Umbilical cord (tissue), 2 donors: Measurements from ENCODE around the gene CHST11. TPM values are rescaled to one million over a fixed set of nuclear protein-coding genes. Genes with fewer than 3 reads are reported as not detected.

Experiments used
- DNase-seq: peaks from one replicate; pipeline ENCODE4 v3.0.0-alpha.2; 2015; ENCODE audit warnings: low spot score
- total RNA-seq: library from RNA; depleted of rRNA; stranded (reverse); fragments of >200 nt; gene quantifications from one replicate; pipeline ENCODE4 v1.2.3, GENCODE V29; 2014; ENCODE audit warnings: low replicate concordance; ENCODE audit not compliant: insufficient read depth

The CHST11 gene
- total RNA-seq, 1 donor from 2014 or later: 6.5 TPM

DNA sequence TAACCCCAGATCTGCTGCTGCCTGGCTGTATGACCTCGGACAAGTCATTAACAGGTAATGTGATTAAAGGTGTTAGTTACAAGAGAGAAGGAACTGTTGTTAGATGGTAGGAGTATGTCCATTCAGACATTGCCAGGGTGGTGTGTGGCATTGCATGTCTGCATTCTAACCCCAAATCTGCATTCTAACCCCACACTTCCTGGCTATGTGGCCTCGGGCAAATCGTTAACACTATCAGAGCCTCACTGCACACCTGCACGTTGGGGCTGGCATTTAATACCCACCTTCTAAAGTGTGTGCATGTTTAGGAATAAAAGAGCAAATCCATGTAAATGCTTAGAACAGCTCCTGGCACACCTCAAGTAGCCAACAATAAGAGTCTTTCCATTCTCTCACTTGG, 46.4 kb downstream of the CHST11 start:
- DNase-seq: no peak

GRCh38 chr12:104504146-104504545, 47.4 kb downstream of the CHST11 start:
- DNase-seq: no peak

DNA sequence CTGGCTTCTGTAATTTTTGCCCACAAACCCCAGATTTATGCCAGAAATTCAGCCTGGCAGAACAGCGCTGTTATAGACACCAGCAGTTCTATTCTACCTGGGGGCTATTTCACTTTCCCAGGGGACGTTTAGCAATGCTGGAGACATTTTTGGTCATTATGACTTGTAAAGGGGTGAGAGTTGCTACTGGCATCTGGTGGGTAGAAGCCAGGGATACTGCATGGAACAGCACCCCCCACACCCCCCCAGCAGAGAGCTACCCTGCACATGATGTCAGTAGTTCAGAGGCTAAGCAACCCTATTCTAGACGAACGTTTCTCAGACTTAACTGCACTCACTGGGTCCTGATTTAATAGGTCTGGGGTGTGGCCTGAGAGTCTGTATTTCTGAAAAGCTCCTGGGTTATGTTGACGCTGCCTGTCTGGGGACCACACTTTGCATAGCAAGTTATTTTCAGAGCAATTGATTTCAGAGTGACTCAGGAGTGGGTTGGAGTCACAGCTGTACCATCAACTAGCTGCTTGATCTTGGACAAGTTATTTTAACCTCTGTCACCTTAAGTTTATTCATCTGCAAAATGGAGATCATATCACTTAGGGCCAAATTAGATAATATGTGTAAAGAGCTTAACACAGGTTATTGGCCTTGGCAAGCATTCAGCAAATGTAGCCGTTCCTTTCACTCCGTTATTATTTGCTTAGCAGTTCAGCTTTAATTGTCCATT, 48.5 kb downstream of the CHST11 start:
- DNase-seq: no peak

DNA sequence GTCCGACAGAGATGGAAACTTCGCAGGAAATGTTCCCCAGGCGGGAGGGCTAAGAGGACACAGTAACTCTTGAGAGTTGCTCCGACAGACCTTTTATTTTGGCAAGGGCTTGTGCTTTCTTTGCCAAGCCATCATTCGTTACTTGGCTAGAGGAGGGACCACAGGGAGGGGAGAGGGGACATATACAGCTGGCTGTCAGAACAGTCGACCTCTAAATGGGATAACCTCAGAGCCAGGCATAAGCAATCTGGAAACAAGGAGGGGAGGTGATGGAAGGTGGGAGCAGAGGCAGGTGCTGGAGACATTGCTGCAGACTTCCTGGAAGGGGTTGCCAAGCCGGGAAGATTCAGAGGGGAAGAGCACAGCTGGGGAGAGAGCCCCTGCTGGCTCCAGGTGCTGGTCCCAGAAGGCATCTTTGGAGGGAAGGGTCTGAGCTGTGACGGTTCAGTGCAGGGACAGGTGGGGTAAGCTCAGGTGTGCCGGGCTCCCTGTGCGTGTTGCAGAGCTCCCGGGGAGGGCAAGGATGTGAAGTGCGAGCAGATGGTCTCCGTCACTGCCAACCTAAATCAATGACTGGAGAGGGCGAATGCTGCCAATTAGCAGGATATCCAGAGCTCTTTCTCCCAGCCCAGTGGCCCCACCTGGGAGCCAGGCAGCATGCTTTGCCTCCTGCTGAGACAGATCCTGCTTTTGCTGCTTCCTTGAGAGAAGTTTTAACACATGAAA, 50.1 kb downstream of the CHST11 start:
- DNase-seq: no peak

DNA sequence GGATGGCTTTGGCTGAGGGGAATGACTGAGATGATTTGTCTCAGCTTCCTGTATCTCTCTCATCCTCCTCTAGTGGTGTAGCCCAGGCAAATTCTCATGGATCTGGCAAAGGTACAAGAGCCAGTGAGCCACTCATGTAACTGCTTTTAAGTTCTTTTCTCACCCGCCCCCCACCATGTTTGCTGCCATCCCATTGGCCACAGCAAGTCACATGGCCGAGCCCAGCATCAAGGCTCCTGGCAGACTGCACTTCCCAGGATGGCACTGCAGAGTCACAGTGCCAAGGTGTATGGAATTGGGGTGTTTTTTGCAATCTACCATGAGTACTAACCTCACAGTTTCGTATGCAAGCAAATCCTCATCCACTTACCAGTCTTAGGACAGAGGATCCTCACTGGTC, 50.9 kb downstream of the CHST11 start:
- no peak for DNase-seq

GRCh38 chr12:104508752-104509446, 52.2 kb downstream of the CHST11 start:
- no peak for DNase-seq

GRCh38 chr12:104510145-104510872, 53.6 kb downstream of the CHST11 start:
- no peak for DNase-seq

- no peak for DNase-seq
These were observed 54.2 kb downstream of the CHST11 start for GRCh38 chr12:104510873-104511440.

DNA sequence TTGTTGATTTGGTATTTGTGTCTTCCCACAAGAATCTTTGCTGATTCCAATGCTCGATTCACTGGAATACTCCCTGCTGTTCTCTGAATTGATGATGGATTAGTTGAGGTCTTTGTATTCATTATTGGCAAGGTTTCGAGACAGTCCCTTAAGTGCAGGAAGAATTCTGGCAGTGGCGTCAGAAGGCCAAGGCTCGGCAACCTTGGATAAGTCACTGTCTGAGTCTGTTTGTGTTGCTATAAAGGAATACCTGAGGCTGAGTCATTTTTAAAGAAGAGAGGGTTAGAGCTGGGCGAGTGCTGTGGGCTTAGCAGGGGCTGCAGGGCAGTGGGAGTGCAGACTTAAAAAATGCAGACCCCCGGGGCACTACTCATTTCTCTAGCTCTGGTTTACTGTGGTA, 56.9 kb downstream of the CHST11 start:
- DNase-seq: no peak

GRCh38 chr12:104514092-104514810, 57.5 kb downstream of the CHST11 start:
- DNase-seq: no peak

DNA sequence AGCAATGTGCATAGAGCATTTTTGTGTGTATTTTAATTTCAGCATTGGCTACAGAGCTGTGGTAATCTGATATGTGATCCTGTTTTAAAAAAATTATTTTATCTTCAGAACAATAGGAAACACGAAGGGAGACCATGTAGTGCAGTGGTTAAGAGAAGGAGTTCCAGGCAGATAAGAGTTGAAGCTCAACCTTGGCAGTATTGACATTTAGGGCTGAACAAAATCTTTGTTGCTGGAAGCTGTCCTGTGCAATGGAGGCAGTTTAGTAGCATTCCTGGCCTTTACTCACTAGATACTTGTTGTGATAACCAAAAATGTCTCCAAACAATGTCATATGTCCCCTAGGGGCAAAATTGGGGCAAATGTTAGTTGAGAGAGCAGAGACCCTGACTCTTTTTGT, 59.2 kb downstream of the CHST11 start:
- DNase-seq: no peak

DNA sequence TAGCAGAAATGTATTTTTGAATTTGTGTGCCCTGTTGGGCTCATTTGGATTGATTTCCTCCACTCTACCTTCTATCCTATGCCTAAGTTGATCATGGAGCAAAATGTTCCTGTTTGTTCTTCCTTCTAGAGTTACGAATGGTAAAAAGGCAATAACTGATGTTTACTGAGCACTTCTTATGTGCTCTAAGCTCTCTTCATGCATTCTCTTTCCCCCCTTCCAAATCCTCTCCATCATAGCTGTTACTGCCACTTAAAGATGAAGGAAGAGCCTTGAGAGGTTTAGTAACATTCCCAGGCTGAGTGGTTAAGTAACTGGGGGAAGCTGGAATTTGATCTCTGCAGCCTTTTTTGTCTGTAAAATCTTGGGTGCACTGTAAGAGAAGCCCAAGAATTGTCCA, 60.1 kb downstream of the CHST11 start:
- DNase-seq: no peak

DNA sequence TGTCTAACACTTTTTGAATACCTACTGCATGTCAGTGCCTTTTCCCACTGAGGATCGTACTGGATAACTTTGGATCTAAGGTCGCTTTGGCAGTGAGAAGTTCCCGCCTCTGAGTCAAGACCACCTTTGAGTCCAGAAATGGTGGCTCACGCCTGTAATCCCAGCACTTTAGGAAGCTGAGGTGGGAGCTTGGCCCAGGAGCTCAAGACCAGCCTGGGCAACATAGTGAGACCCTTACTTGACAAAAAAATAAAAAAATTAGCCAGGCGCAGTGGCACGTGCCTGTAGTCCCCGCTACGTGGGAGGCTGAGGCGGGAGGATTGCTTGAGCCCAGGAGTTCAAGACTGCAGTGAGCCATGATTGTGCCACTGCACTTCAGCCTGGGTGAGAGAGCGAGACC, 61.1 kb downstream of the CHST11 start:
- no peak for DNase-seq

- no peak for DNase-seq
These were observed 62.7 kb downstream of the CHST11 start for GRCh38 chr12:104519190-104520019.

GRCh38 chr12:104520242-104520900, 63.6 kb downstream of the CHST11 start:
- DNase-seq: no peak

GRCh38 chr12:104521731-104522130, 65.0 kb downstream of the CHST11 start:
- DNase-seq: no peak

- DNase-seq: peak; percentile 35
These were observed 66.4 kb downstream of the CHST11 start for GRCh38 chr12:104522985-104523722.

DNA sequence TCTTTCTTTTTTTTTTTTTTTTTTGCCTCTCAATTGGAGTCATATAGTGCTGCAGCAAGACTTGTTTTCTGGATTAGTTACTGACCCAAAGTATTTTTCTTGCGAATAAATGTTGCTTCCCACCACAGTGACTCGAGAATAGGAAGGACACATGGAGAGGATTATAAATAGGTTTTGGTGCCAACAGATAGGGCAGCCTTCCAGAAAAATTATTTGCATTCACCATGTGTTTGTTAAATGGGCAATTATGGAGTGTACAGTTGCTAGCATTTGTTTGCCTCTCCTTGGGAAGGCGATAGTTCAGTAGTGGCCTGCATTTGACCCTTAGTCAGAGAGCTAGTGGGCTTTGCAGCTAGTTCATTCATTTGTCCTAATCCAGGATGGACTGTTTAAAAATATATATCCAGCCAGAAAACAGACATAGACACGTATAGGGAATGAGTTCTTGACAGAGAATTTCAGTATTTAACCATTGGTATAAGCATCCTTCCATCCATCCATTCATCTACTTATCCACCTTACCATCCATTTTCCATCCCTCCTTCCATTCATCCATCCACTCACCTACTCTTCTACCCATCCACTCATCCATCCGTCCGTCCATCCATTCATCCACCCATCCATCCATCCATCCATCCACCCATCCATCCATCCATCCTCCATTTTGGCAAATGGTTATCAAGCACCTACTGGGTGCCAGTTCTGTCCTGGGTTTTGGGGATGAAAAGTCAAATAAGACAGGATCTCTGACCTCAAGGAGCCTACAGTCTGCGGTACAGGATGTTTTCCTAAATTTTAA, 67.5 kb downstream of the CHST11 start:
- DNase-seq: no peak
